GM08714 (cell line): ENCODE measurements around the gene CHD2.
A peak's percentile ranks its signal among the peaks of the same experiment; 100 is the strongest.

ENCODE experiments used
- H3K4me3 ChIP-seq: fragments of 200-500 bp; sonication (Bioruptor generic); 2 replicates; pipeline ENCODE4 v1.5.1; 2014; ENCODE audit warnings: mild to moderate bottlenecking, low read length, inconsistent platforms
- ZNF274 ChIP-seq: IDR thresholded peaks from 2 replicates; pipeline ENCODE4 v1.6.1; 2012; ENCODE audit warnings: mild to moderate bottlenecking, low read depth, low read length

Gene CHD2

DNA sequence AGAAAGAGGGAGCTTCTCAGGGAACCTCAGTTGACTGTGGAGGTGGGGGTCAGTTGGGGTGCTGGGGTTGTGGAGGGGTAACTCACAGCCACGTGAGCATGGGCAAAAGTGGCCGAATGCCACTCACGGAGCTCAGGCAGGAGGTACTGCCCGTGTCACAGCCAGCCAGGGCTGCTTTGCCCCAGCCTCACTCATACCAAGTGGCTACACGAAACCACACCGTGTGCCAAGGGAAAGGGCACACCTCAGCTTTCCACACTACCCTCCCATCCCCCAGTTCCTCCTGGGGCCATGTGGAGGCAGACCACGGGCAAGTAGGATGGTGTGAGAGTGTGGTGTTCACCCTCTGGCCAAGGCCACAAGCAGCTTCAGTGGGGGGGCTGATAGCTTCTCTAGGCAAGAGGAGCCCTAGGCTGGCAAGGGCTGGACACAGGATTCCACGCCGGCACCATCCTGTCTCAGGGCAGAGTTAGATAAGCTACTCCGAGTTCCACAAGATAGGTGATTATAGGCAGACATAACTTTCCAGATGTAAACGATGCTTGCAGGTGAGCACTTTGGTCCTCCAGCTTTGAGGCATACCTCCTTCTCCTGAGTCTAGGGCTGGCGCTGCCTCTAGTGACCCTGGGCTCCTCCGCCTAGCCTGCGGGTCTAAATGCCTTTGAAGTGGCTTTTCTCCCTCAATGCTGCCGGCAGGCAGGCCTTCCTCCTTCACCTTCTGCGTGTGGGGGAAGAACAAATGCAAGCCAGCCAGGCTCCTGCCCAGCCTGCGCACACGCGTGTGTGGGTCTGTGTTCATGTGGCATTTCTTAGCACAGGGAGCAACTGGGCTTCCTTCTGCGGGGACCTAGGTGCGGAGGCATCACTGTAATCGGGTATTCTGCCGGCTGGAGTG lies 163.9 kb downstream of the CHD2 start:
- H3K4me3 ChIP-seq = no peak overlapping the region
- no peak for TF ChIP-seq ZNF274

- H3K4me3 ChIP-seq = no peak overlapping the region
- TF ChIP-seq ZNF274 = no peak
Measured at GRCh38 chr15:93065641-93066045, 165.5 kb downstream of the CHD2 start.

DNA sequence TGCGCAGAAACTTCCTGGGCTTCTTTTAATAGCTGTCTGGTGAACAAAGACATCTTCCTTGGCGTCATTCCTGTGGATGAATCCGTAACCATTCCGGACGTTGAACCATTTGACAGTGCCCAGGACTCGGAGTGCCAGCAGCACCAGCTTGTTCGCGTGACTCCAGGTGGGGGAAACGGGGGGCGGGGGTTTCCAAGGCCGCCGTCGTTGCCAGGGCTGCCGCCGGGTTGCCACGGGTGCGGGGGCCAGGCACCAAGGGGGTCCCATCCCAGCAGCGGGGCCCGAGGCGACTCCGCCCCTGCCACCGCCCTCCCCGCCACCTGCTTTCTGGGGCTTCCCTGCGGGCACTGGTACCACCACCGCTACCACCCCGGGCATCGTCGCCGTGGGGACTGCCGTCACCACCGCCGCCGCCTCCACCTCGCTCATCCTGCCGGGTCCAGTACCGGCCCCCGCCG lies 166.1 kb downstream of the CHD2 start:
- TF ChIP-seq ZNF274 = no peak
- H3K4me3 ChIP-seq = no peak overlapping the region

GRCh38 chr15:93066834-93067648 lies 166.9 kb downstream of the CHD2 start:
- TF ChIP-seq ZNF274 = no peak
- H3K4me3 ChIP-seq = no peak overlapping the region

DNA sequence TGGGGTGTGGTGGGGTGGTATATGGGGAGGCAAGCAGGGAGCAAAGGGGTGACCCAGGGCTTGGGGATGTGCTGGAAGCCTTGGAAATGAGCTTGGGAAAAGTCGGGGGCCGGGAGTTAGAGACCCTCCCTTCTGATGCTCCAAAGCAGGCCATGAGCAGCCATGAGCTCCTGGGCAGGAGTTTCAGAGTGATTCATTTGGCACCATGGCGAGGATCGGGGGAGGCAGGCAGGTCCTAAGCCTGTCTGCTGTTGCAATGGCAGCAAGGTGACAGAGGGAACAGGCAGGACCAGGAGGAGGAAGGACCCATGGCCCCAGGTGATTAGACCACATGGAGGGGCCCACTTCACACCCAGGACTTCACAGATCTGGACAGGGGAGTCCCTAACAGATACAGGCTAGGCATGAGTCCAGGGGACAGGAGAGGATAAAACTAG lies 167.5 kb downstream of the CHD2 start:
- no peak overlapping the region for H3K4me3 ChIP-seq
- no peak for TF ChIP-seq ZNF274

GRCh38 chr15:93068581-93069199 lies 168.6 kb downstream of the CHD2 start:
- no peak overlapping the region for H3K4me3 ChIP-seq
- TF ChIP-seq ZNF274 = no peak

DNA sequence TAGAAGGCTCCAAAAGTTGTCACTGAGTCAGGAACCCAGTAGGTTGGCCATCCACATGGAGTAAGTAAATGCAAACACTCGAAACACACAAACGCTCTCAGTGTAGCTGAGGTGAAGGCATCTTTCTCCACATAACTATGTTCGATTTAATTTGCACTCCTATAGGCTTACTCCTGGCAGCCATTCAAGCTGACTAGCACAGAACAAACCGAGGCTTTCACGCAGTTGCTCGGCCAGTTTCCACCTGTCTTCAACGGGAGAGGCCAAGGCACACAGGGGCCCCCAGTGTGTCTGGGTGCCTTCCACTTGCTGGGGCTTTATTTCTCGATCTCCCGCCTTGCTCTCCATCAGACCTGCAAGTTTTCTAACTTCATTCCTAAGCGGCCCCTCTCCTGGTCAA lies 170.0 kb downstream of the CHD2 start:
- no peak for TF ChIP-seq ZNF274
- H3K4me3 ChIP-seq = no peak overlapping the region

GRCh38 chr15:93070551-93071296 lies 170.6 kb downstream of the CHD2 start:
- H3K4me3 ChIP-seq = no peak overlapping the region
- TF ChIP-seq ZNF274 = no peak

- H3K4me3 ChIP-seq = peak overlapping the region; percentile 7; the same call in 1 of the 2 replicates
- TF ChIP-seq ZNF274 = no peak
Measured at GRCh38 chr15:93071469-93071936, 171.4 kb downstream of the CHD2 start.

DNA sequence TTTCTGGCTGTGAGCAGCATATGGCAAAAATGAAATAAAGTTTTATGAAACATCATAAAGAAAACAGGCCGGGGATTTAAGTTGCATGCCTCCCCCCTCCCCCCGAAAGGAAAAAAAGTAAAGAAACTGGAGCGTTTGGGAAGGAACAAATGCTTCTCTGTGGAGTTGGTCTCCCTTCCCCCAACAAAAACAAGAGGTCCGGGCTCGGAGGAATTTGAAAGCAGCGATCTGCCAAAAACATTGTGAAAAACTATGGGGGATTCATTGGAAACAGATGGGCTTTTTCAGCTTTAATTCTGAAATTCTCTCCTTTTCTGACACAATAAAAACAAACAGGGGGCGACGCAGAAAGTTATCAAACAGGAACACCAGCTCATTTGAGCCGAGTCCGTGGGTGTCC lies 171.9 kb downstream of the CHD2 start:
- H3K4me3 ChIP-seq = peak overlapping the region; percentile 7; the same call in 1 of the 2 replicates
- TF ChIP-seq ZNF274 = no peak

GRCh38 chr15:93072411-93073394 lies 172.6 kb downstream of the CHD2 start:
- TF ChIP-seq ZNF274 = no peak
- peak overlapping the region; percentile 7; the same call in 1 of the 2 replicates for H3K4me3 ChIP-seq

DNA sequence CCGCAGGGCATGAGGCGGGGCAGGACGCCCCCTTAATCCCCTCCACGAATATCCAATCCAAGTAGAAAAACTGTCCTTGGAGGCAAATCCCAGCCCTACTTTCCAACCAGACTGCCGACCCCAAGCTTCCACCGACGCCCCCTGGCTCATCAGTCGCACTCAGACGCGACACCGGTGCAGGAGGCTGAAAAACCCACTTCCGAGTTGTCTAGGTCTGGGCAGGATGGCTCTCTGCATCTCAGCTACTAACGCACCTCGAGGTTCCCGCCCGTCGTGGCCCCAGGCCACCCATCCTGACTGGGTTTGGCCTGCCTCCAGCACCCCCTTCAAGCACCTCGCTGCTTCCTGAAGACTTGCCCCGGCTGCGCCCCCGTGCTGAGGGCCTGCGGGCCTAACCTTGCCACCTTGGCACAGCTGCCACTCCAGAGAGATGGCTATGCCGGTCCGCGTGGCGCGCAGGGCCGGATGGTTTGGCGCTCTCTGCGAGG lies 173.4 kb downstream of the CHD2 start:
- H3K4me3 ChIP-seq = no peak overlapping the region
- TF ChIP-seq ZNF274 = no peak
